Kasumi-1 (cell line): Measurements from ENCODE around the gene PAX7.

Experiments used
- DNase-seq, 2 experiments: peaks; one replicate each; lab custom pipeline; 2025; lab: John Stamatoyannopoulos, UW

Gene PAX7

DNA sequence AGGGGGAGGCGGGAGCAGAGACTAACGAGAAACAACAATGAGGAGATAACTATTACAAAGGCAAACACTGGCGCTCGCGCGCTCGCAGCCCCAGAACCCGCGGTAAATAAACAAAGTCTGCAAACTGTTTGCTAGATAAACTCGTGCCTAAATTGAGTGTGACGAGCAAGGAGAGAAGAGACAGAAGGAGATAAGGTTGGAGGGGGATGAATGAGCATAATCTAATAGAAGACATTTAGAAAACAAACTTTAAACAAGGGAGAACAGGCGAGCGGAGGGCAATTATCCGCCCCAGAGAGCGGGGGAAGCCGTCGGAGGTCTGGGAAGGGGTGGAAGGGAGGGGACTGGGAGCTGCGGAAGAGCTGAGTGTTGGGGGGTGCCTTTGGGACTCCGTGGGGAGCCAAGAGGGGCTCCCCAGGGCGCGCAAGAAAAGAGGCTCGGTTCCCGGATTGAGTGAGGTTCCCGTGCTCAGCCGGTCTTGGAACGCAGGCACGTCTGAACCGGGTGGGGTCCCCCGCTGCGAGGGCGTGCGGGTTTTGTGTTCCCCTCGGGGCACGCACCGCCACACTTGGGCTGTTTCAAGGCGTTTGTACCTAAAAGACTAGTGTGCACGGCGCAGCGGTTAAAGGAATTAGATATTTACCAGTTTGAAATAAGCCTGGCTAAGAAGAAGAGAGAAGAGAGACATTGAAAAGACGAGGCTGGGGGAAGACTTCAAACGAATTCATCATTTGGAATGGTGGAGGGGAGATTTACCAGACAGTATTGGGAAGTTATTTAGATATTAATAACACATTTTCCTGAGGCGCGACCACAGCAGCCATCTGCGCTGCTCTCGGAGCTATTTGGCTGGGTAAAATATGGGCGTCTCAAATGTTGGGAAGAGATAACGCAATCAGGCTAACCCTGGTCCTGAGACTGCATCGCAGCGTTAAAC, 10.6 kb downstream of the PAX7 start:
- DNase-seq, result no peak

DNA sequence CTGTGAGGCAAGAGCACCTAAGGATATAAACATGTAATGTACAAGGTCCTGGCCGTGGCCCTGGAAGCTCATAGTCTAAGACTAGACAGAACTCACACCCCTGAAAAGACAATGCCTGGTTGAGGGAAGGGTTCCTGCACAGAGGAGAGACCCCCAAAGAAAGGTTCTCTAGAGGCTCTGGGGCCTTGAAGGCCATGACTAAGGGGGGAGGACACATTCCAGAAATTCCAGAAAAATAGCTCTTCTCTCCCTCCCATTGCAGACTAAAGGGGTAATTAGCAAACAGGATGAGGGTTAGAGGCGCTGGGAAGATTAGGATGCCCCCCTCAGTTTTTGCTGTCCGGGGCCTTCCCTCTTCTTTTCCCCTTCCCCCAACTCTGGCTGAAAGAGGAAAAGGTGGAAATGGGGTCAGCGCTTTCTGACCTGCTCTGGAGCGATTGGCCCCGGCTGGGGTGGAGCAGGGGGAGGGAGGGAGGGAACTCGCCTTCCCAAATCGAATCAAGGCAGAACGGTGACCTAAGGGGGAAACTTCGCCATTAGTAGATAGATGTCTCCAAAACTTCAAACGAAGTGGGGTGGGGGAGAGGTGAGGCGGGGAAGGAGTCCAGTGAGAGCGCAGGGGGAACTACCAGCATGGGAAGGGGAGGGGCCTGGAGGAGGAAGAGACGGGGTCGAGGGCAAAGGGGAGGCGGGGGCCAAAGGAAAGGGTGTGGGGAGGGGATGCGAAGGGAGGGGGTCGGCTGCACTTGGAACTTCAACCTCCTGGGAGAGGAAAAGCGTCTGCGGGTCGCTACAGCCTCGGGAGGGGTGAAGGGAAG, 11.8 kb downstream of the PAX7 start:
- DNase-seq, result no peak

DNA sequence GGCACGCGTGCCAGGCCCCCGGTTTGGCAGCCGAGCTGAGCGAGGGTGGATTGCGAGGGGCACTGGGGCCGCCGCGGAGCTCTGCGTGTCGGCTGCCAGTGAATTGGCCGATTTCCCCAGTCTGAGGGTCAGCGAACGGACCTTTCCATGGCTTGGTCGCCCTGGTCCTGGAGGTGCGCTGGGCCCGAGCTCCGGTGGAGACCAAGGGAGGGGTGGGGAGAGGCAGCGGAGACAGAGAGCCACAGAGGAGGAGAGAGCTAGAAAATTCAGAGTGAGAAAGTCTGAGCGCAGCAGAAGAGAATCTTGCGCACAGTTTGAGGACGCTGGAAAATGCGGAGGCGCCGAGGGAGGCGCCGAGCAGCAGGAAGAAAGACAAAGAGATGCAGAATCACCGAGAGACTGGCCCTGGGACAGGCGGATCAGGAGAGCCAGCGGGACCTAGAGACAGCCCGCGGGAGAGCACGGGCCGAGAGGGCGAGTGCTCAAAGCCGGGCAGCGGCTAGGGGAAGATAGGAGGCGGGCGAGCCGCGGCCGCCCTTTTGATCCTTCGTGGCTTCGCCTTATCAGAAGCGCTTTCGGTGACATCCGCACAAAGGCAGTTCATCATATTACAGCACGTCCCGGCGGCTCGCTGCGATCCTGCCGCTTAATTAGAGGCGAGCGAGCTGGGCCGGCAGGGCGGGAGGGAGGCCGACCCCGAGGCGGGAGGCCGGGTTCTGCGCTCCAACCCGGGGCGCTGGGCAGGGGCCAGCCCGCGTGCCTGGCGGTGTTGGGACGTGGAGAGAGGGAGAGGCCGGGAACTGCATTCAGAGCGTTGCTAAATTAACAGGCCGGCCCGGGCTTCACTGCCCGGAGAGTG, 12.7 kb downstream of the PAX7 start:
- DNase-seq, result no peak

DNA sequence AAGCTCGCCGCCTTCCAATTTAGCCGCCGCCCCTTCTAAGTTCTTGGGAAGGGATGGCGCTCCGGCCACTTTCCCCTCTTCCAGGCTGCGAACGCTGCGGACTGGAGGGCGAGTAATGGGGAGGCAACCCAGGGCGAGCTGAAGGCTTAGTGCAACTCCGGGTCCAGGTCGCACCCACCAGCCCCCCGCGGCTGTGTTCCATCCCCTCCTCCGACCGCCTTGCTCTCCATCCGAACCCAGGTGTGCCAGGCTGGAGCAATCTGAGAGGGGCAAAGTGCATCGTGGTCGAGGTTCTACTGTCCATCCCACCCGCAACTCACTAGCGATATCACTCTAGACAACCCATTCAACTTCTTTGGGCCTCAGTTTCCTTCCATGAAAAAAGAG, 13.4 kb downstream of the PAX7 start:
- DNase-seq, result no peak

DNA sequence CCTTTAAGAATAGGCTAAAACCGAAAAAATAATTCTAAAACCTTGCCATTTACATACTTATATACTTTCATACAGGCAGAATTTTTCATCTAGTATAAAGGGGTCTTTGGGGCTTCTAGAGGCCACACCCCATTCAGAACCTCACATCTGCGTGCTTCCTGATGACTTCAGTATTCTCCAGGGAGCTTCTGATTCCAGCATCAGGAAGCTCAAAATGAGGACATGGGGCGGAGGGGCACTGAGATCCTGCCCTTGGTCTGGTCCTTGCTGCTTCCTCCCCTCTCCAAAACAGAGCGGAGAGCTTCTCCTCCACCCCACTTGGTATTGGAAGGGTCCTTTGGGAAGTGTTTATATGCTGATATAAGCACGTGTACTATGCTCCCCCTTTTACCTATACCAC, 13.8 kb downstream of the PAX7 start:
- DNase-seq, result no peak

DNA sequence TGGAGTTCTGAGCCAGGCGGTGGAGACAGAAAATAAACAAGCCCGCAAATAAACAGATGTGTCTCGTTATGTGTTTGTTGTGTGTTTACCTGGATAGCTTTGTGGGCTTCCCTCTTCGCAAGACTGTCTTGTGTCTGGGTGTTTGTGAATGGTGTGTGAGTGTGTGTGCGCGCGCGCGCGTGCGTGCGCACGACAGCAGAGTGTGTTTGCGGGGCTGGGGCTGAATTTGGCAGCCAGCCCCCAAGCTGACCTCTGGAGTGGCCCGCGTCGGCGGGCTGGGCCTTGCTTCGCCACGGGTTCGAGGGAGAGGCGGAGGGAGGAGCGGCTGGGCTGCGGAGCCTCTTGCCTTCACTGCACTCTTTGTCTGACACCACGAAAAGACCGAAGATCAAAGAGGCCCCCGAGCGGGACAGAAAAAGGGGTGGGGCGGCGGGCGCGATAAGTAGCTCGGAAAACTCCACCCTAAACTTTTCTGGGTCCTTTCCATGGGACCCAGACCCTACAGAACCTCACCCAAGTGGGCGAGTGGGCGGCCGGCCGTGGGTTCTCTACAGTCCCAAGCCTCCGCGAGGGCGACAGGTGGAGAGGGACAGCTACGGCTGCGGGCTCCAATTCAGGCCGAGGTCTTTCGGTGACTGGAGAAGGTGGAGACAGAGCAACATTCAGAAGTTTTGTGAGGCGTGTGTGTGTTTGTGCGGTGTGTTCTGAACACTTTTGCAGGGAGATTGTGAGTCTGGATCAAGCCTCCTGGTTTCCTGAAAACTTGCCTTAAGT, 14.5 kb downstream of the PAX7 start:
- DNase-seq, result no peak

DNA sequence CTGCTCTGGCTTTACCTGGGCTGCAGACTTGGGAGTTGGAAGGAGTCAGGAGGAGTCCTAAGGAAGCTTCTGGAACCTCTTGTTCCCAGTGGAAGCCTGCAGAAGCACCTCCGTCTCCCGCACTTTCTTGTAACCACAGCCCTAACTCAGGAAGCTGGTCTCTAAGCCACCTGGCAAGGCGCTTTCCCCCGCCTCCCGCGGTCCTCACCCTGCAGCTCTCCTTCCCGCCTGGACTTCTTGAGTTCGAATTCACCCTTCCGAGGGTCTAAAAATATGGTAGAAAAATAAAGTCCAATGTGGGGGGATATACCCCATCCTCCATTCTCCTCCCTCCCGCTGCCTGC, 15.1 kb downstream of the PAX7 start:
- DNase-seq, result no peak

DNA sequence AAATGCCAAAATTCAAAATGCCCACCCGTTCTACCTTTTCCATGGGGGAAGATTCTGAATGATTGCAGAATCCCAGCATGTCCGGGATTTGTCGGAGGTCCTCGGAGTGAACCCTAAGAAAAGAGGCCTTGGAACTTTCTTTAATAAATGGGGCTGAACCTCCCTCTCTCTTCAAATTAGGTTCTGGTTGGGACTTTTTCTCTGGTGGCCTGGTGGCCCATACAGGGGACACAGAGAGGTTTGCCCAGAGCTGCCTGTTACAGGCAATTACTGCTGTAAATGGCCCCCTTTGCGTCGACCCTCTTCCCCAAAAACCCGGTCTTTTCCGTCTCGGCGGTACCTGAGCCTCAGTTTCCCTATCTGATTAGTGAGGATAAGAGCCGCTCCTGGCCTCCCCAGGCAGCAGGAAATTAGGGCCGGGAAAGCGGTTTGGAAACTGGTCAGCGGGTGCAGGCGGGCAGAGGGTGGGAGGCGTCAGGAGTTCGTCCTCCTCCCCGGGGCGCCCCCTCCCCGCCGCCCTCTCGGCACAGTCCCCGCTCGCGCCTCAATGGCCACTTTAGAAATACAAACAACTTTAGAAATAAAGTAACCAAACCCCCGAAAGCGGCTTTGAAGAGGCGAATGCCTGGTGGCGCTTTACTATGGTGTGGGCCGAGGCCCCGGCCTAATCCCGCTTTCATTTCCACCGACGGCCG, 15.6 kb downstream of the PAX7 start:
- DNase-seq, result no peak

DNA sequence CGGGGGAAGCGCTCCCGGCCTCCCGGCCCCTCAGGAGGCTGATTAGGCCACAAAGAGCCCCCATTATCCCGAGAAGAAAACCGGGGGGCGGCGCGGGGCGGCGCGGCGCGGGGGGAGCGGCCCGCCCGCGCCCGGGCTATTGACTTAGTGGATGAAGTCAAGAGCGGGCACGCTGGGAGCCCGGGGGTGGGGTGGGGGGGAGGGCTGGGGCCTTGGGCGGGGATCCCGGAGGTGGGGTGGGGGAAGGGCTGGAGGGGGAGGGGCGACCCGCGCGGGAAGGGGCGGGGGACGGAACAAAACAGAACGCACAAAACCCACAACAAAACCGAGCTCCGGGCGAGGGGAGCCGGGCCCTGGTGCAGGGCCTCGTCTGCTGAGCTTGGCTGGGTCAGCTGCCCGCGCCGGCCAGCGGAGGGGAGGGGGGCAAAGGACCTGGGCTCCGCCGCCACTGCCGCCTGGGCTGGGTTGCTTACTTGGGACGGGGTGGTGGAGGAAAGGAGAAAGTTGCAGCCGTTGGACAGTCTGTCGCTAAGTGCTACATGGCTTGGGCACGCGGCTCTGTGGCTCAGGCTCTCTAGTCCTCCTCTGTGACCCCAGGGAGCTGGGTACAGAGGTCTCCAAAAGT, 16.3 kb downstream of the PAX7 start:
- DNase-seq, result no peak

DNA sequence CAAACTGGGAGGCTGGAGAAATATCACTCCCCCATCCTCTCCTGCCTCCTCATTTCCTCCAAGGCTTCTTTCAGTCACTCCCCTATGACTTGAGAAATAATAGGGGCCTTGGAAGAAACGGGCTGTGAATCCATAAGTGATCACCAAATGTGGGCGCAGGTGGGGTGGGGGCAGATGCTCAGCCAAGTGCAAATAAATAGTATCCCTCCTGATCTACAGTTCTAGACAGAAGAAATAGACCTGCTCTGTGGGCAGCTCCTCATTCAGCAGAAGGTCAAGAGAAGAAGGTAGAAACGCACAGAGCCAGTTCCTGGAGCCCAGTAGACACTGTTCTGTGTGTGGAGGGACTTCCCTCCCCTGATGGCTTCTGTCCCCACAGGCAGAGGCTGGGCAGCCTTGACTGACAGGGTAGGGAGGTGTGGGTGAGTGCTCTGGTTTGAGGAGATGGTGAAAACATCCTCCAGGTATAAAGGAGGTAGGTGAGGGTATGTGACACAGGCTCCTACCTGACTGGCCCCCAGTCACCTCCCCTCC, 17.1 kb downstream of the PAX7 start:
- DNase-seq, result no peak

DNA sequence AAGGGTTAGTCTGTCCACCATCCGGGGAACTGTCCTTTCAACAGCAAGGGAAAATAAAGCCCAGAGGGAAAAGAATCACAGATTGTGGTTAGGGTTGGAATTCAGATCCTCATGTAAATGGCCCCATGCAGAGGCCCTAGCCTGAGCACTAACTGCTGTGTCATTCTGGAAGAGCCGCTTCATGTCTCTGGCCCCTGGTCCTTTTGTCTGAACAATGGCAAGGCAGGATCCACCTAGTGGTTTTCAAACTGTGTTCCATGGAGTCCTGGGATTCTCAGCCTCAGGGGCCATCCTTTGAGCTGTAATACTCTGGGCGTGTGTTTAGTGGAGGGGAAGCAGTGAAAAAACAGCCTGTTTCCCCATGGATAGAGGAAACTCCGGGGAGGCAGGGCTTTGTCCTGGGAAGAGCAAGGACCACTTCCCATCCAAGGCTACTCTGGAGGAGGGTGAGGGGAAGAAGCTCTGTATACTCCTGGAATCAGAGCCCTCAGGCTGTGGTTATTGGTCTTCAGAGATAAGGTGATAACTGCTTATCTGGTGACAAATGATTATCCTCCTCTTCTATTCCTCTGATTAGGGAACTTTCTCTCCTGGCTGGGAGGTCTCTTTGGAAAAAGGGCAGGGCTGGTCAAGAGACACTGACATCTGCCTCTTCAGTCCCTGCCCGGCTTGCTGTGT, 19.2 kb downstream of the PAX7 start:
- no peak for DNase-seq

DNA sequence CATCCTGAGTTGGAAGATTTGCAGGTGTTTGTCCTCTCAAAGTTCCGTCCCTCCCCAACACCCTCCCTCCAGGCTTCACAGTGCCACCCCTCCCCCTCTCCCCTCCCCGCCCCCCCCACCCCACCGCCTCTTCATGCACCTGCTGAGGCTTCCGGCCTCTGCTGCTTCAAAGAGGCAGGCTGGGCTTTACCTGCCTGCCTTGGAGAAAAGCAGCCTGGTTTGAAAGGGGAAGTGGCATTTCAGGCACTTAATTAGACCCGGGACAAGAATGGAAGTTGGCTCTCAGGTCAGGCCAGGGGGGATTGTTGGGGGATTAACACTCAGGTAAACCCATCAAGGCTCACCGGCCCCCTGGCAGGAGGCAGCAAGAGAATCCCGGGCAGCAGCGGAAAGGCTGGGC, 21.1 kb downstream of the PAX7 start:
- no peak for DNase-seq

DNA sequence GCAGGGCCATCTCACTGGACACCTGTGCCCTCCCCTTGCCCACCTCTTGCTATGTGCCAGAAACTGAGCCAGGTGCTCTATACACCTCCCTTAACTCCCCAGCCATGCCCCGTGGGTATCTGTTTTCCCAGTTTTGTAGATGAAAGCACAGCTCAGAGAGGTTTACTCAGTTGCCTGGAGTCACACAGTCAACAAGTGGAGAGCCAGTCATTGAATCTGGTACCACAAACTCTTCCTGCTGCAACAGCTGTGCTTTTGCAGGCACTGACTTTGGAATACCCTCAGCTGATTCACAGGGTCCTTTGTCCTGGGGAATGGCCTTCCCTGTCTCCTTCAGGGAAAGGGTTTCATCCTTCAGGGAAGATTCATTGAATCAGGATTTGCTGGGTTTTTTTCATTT, 22.1 kb downstream of the PAX7 start:
- no peak for DNase-seq

DNA sequence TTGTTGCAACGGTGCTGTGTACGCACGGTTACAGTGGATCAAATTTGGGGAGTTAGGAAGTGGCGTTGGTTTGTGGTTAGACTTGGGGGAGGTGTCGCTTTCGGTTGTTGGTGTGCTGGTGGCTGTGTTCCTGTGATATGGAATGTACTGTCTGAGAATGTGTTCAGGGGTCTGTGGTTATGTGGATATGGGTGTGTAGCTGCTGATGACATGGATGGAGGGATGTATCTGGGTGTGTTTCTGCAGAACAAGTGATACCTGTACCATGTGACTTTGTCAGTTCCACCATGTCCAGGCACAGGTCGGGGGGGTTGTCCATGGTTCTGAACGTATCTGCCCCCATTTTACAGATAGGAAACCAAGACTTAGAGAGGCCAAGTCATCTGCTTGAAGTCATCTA, 22.7 kb downstream of the PAX7 start:
- DNase-seq, result no peak

DNA sequence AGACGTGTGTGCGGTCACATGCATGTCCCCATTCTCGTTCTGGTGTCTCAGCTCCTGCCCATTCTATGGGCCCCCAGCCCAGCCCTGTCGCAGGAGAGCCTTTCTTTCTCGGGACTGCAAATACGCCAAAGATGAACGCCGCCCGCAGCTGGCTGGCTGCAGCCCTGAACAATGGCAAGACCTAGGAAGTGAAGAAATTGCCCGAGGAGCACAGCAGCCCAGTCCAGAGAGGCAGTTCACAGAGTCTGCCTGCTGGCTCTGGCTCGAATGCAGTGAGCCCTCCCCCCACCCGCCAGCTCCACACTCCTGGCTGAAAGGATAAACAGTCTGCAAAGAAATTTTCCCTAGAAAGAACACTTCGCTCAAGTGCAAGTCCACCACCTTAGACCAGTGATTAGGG, 23.3 kb downstream of the PAX7 start:
- DNase-seq, result no peak

DNA sequence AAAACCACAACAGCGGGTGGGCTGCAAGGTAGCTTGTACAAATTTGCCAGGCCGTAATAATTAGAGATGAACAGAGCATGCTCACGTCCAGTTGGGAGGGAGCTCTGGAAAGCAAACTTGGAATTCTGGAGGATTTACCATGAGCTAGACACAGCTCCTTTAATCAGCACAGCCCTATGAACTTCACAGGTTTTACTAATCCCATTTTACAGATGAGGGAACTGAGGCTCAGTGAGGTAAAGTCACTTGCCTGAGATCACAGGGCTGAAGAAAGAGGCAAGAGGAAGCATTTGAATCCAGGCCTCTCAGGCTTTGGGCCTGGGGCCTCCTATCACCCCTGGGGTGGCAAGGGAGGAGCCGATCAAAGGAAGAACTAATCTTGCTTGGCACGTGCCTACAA, 24.0 kb downstream of the PAX7 start:
- DNase-seq, result no peak

DNA sequence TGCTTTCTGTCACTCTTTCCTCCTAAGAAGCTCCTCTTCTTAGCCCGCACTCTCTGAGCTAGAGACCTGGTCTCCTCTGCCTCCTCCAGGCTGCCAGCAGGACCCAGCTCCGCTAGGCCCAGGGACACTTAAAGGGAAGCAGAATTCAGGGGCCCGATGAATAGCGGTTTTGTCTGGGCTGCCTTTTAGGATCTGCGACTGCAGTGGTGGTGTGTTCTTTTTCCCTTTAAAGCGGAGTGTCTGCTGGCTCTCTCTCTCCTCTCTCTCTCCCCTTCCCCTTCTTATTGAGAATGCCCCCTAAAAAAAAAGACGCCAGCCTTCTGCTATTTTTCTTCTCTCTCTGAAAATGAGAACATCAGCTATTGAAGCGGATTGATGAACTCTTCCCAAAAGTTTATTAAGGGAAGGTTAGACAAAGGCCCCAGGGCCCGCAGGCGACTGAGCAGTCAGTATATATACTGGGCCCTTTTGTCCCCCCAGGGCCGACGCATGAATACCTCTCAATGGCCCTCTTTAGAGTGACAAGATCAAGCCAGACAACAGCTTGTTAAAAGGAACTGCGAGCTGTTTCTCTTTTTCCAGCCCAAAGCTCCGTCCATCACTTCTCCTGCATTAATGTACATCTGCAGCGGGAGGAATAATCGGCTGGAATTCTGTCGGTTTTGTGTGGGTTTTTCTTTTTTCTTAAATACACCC, 27.0 kb downstream of the PAX7 start:
- DNase-seq, result no peak

DNA sequence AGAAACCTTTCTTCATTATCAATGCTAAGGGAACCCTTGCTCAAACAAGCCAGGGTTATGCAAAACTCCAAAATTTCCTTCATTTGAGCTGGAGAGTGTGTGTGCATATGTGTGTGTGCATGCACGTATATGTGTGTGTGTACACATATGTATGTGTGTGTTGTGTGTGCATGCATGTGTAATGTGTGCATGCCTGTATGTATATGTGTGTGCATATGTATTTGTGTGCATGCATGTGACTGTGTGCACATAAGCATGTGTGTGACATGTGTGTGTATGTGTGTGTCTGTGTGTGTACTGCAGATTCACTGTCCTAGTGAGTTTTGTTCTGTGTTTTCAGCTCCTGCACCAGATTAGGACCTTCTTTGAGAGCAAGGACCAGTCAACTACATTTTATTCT, 28.2 kb downstream of the PAX7 start:
- DNase-seq, result no peak
